LNCAP (cell line): ENCODE measurements around the gene FRMD3.

Experiments used
- CTCF ChIP-seq: fragments of 450-650 bp; IDR thresholded peaks from 2 replicates; pipeline ENCODE4 v1.5.1; 2017; ENCODE audit warnings: mild to moderate bottlenecking

The FRMD3 gene

GRCh38 chr9:83447351-83447750 lies 90.8 kb downstream of the FRMD3 start:
- TF ChIP-seq CTCF, result no peak

DNA sequence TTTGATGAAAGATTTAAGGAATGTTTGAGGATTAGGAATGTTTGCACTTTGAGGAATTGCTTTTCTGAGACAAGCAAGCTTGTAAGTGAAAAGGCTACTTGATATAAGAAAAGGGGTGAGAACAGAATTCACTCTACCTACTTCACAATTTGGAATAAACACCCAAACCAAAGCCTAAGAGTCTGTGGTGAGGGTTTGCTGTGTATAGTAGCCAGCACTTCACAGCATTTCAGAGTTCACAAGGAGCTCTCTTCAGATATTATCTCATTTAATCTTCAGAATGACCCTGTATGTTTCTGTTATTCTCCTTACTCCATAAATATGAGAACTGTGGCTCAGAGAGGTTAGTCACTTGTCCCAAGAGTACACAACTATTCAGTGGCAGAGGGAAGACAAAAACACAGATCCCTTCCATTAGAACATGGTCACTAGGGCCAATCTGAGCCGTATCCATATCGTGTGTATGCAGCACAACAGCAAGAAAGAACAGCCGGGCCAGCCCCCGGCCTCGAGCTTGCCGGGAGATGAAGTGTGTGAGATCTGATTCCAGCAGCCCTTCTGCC lies 92.4 kb downstream of the FRMD3 start:
- TF ChIP-seq CTCF, result no peak

DNA sequence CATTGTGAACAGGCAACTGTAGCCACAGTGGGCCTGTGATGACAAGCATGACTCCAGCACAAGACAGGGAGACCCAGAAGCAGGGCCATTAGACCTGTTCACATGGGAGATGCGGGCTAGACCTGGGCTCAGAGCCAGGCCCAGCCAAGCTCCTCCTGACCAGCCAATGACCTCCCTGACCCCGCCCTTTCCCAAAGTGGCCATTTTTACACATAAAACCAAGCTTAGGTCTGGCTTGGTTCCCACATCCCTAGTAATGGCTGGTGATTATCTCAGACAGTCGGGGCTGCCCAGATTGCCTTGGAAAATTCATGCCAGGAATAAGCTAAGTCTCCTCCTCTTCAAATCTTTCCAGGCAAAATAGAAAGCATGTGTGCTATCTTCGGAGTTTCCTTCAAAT lies 94.1 kb downstream of the FRMD3 start:
- TF ChIP-seq CTCF, result no peak

DNA sequence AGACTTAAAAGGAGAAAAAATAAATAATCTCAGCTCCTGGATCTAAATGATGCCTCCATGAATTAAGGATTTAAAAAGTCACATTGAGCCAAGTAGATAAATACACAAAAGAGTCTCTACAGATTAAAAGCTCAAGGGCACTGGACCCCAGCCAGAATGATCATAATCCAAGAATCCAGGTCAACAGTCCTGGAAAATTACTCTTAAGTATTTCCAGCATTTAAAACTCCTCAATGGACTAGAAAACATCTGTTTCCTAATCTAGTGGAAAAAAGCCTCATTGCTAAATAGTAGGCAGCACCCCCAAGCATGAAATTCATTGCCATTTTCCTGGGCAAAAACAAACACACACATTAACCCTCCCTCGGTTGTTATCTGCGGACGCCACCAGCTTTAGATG lies 96.8 kb downstream of the FRMD3 start:
- TF ChIP-seq CTCF, result no peak

DNA sequence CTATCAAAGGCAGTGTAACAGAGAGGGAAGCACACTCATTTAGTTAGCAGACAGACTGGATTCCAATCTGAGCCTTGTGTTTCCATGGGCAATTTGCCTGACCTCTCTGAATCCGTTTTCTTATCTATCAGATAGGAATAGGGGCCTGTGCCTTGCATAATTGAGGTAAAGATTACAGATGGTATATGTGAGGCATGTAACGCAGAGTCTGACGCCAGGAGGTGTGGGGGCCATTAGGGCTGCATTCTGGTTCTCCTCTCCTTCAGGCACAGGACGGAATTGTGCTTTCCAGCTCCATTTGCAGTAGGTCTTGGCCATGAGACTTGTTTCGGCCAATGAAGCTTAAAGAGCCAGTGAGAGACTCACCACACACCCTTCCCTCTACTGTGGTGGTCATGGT lies 97.6 kb downstream of the FRMD3 start:
- no peak for TF ChIP-seq CTCF

DNA sequence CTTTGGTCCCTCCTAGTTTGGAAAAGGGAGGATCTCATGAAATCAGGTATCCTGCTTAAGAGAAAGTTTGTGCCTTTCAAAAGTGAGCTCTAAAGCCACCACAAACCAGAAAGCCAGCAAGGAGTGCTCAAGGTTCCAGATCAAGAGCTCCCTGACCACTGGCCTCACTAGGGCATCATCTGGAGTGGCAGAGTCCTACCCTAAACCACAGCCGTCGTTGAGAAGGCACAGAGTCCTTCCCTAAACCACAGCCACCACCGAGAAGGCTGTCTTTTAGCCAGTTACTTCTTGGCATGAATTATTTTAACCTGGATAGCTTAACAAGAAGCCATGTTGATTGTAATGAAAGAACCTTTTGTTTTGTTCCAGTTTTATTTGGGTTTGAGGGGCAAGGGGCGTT lies 102.9 kb downstream of the FRMD3 start:
- no peak for TF ChIP-seq CTCF

GRCh38 chr9:83434254-83434653 lies 103.9 kb downstream of the FRMD3 start:
- TF ChIP-seq CTCF, result no peak

DNA sequence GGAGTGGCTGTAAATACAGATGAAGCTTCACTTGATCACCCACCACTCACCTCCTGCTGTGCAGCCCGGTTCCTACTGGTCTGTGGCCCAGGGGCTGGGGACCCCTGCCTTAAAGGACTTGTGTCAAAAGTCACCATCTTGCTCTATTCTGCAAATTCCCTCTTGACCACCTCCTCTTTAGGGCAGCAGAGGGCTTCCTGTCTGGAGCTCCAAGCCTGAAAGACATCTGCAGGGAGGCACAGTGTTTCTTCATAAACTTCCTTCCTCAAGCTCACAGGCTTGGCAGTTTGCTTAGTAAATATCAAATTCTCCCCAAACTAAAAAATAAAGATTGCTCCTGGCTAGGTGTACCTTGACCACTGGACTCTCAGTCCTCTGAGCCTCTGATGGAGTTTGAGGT lies 104.4 kb downstream of the FRMD3 start:
- no peak for TF ChIP-seq CTCF
